Measurements from ENCODE around the gene OVOL1. TPM values are rescaled to one million over a fixed set of nuclear protein-coding genes. Genes with fewer than 3 reads are reported as not detected.

OVOL1 gene
- total RNA-seq, 1 experiment from 2014 or later, result not detected

- CTCF ChIA-PET, result interaction anchor here (1.4 kb wide), 1 partner anchor 29 kb away, joined by 4 read pairs; no protein-coding TSS in a partner anchor
Measured at GRCh38 chr11:65808744-65809341, 22.0 kb downstream of the OVOL1 start.

GRCh38 chr11:65809496-65809895 is 22.6 kb downstream of the OVOL1 start:
- Histone ChIP-seq H3K4me3 (ENCODE audit: low read depth, low read length, poor library complexity, severe bottlenecking) (no peak overlapping the region), H3K4me1 (ENCODE audit: insufficient read depth, low read length, poor library complexity, severe bottlenecking) (no peaks in the 10 kb centered on the region), H3K36me3 (ENCODE audit: insufficient read depth, low read length, poor library complexity, severe bottlenecking) (no peaks in the 10 kb centered on the region), H3K27me3 (replicated peaks; ENCODE audit: insufficient read depth, low read depth, low read length, poor library complexity) (no peaks in the 10 kb centered on the region), H3K9me3 (ENCODE audit: low read depth, low read length, poor library complexity, severe bottlenecking) (no peaks in the 10 kb centered on the region), H3K27ac (ENCODE audit: low read depth, low read length, poor library complexity, severe bottlenecking) (no peak overlapping the region)
- no peak for TF ChIP-seq EZH2 (IDR thresholded peaks at IDR 0.05; ENCODE audit: borderline replicate concordance, low read depth, low read length, poor library complexity, severe bottlenecking)
- no peak for TF ChIP-seq CTCF (conservative IDR thresholded peaks at IDR 0.05; ENCODE audit: low read depth, low read length)
- POLR2A ChIA-PET (ENCODE audit: low non-redundant PET), result interaction anchor here (0.6 kb wide), 1 partner anchor 177 kb away, joined by 9 read pairs; no protein-coding TSS in a partner anchor
- intact Hi-C loops (cut with micrococcal nuclease; ENCODE audit: unreplicated experiment), result no loop called here
- no TSS peak for BruUV-seq (replicated peaks)
- no peak for DNase-seq (ENCODE audit: low spot score)
- CTCF ChIA-PET, result interaction anchor here (1.4 kb wide), 1 partner anchor 30 kb away, joined by 4 read pairs; no protein-coding TSS in a partner anchor

More at GRCh38 chr11:65808744-65809341, 22.0 kb downstream of the OVOL1 start:
- no peaks in the 10 kb centered on the region for H3K4me1 ChIP-seq (ENCODE audit: insufficient read depth, low read length, poor library complexity, severe bottlenecking)
- POLR2A ChIA-PET (ENCODE audit: low non-redundant PET), result interaction anchor here (0.6 kb wide), 1 partner anchor 178 kb away, joined by 9 read pairs; no protein-coding TSS in a partner anchor
- no peak overlapping the region for H3K27ac ChIP-seq (ENCODE audit: low read depth, low read length, poor library complexity, severe bottlenecking)
- no peaks in the 10 kb centered on the region for H3K27me3 ChIP-seq (replicated peaks; ENCODE audit: insufficient read depth, low read depth, low read length, poor library complexity)
- H3K36me3 ChIP-seq (ENCODE audit: insufficient read depth, low read length, poor library complexity, severe bottlenecking), result no peaks in the 10 kb centered on the region
- intact Hi-C loops (cut with micrococcal nuclease; ENCODE audit: unreplicated experiment), result no loop called here
- BruUV-seq (replicated peaks), result no TSS peak
- no peak overlapping the region for H3K4me3 ChIP-seq (ENCODE audit: low read depth, low read length, poor library complexity, severe bottlenecking)
- TF ChIP-seq EZH2 (IDR thresholded peaks at IDR 0.05; ENCODE audit: borderline replicate concordance, low read depth, low read length, poor library complexity, severe bottlenecking) (no peak), CTCF (conservative IDR thresholded peaks at IDR 0.05; ENCODE audit: low read depth, low read length) (no peak)
- no peak for DNase-seq (ENCODE audit: low spot score)
- H3K9me3 ChIP-seq (ENCODE audit: low read depth, low read length, poor library complexity, severe bottlenecking), result no peaks in the 10 kb centered on the region

GRCh38 chr11:65810046-65810868 is 23.4 kb downstream of the OVOL1 start:
- no peak for DNase-seq (ENCODE audit: low spot score)
- no peaks in the 10 kb centered on the region for H3K4me1 ChIP-seq (ENCODE audit: insufficient read depth, low read length, poor library complexity, severe bottlenecking)
- no peaks in the 10 kb centered on the region for H3K9me3 ChIP-seq (ENCODE audit: low read depth, low read length, poor library complexity, severe bottlenecking)
- ChIA-PET POLR2A (ENCODE audit: low non-redundant PET) (no interaction called here), CTCF (no interaction called here)
- H3K4me3 ChIP-seq (ENCODE audit: low read depth, low read length, poor library complexity, severe bottlenecking), result no peak overlapping the region
- no peaks in the 10 kb centered on the region for H3K27me3 ChIP-seq (replicated peaks; ENCODE audit: insufficient read depth, low read depth, low read length, poor library complexity)
- BruUV-seq (replicated peaks), result no TSS peak
- 0 out of 2 replicates have a peak, but pooled peaks have one; percentile 15 for TF ChIP-seq CTCF (conservative IDR thresholded peaks at IDR 0.05; ENCODE audit: low read depth, low read length)
- no peak for TF ChIP-seq EZH2 (IDR thresholded peaks at IDR 0.05; ENCODE audit: borderline replicate concordance, low read depth, low read length, poor library complexity, severe bottlenecking)
- H3K27ac ChIP-seq (ENCODE audit: low read depth, low read length, poor library complexity, severe bottlenecking), result no peak overlapping the region
- intact Hi-C loops (cut with micrococcal nuclease; ENCODE audit: unreplicated experiment), result no loop called here
- H3K36me3 ChIP-seq (ENCODE audit: insufficient read depth, low read length, poor library complexity, severe bottlenecking), result no peaks in the 10 kb centered on the region
